ENCODE data around the gene CHST6. TPM values are rescaled to one million over a fixed set of nuclear protein-coding genes. Genes with fewer than 3 reads are reported as not detected.
A peak's percentile ranks its signal among the peaks of the same experiment; 100 is the strongest.
"Not testable (repeated sequence)": the region's sequence is repeated elsewhere in the genome, so short reads cannot be mapped to it uniquely, and the experiment has no call there.

Gene CHST6
- 1 to 10 TPM; 1.8 to 2.9 (median 2.9) TPM for total RNA-seq
- long read RNA-seq, donor 1: 0 reads
- long read RNA-seq, donor 2: 0 reads

DNA sequence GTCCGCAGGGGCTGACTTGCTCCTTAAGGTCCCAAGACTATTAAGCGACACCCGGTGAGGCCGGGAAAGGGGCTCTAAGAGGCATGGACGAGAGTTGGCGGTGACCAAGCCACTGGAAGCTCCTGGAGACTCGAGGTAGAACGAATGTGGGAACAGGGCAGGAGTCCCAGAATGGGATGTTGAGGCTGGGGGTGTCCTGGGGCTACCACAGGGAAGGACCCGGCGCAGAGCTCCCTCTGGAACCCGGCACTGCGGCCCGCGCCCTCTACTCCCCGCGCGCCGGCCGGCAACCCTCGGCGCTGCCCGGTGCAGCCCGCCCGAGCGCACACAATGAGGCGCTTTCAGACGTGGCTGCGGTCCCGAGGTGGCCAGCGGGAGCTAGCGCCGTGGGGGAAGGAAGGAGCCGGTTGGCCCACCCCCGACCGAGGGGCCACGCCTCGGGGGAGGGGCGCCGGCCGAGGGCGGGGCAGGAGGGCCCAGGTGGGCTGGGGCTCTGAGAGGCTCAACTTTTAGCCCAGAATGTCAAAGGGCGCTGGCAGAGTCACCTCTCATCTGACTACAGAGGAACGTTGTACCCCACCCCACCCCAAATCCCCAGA lies at the start of gene CHST6:
Gene CHST6 (minus strand): TSS at position 366 of the 599 bp plus-strand sequence. CDS start 15,613 bp downstream, outside the sequence.
- ATAC-seq (peak; percentile 82), DNase-seq (peak in 2 of 3 donors; percentile 30 to 56)
- TF ChIP-seq, protein P1, sequence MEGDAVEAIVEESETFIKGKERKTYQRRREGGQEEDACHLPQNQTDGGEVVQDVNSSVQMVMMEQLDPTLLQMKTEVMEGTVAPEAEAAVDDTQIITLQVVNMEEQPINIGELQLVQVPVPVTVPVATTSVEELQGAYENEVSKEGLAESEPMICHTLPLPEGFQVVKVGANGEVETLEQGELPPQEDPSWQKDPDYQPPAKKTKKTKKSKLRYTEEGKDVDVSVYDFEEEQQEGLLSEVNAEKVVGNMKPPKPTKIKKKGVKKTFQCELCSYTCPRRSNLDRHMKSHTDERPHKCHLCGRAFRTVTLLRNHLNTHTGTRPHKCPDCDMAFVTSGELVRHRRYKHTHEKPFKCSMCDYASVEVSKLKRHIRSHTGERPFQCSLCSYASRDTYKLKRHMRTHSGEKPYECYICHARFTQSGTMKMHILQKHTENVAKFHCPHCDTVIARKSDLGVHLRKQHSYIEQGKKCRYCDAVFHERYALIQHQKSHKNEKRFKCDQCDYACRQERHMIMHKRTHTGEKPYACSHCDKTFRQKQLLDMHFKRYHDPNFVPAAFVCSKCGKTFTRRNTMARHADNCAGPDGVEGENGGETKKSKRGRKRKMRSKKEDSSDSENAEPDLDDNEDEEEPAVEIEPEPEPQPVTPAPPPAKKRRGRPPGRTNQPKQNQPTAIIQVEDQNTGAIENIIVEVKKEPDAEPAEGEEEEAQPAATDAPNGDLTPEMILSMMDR (IDR thresholded peaks at IDR 0.05): no peak
- H3K4me3 ChIP-seq: no peak within 1 kb of the TSS
- no peaks in the 10 kb centered on the region for H3K36me3 ChIP-seq (ENCODE audit: low read depth)
- H3K9me3 ChIP-seq: no peaks in the 10 kb centered on the region
- peaks cover 11% of the 10 kb centered on the region for H3K4me1 ChIP-seq (ENCODE audit: low read depth)
- intact Hi-C loops (cut with DNase I, micrococcal nuclease): no loop called here

DNA sequence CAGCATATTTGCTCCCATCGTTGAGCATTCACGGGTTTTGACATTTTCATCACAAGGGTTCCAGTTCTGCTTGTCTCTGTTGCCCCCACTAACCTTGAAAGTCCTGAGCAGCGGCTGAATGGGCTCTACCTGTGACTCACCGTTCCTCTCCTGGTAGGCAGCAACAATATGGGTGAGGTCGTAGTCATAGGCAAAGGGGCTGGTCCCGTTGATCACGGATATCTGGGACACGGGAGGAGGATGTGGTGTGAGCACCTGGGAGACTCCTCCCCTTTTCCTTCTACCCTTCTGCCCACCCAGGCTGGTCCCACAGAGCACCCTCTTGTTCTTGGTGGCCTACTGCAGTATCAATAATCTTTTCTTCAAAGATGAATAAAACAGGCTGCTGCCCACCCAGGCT lies 47.2 kb upstream of the CHST6 start:
- DNase-seq; intact Hi-C loops (cut with DNase I, micrococcal nuclease); H3K9me3 ChIP-seq; H3K4me3 ChIP-seq; H3K36me3 ChIP-seq (ENCODE audit: low read depth): not testable (repeated sequence)
- ATAC-seq: peak; percentile 67
- peaks cover 24% of the 10 kb centered on the region for H3K4me1 ChIP-seq (ENCODE audit: low read depth)

DNA sequence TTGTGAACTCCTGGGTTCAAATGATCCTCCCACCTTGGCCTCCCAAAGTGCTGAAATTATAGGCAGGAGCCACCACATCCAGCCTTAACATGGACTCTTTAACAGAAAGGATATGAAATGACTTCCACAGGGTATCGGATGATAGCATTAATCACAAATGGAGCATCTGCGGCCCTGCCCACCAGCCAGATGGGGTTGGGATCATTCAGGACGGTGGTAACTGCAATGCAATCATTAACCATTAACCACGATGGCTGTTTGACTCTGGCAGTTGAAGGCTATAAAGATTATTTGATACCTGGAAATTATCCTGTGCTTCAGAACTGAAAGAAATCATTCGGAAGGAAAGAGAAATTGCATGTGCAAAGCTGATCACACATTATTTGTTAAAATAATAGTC lies 46.0 kb upstream of the CHST6 start:
- intact Hi-C loops (cut with DNase I, micrococcal nuclease): no loop called here
- Histone ChIP-seq H3K4me3 (no peak overlapping the region), H3K4me1 (ENCODE audit: low read depth) (peaks cover 26% of the 10 kb centered on the region), H3K9me3 (no peaks in the 10 kb centered on the region), H3K36me3 (ENCODE audit: low read depth) (no peaks in the 10 kb centered on the region)
- peak; percentile 87 for ATAC-seq
- DNase-seq: peak; percentile 70 to 79 (median 71)
- TF ChIP-seq, protein P1 (IDR thresholded peaks at IDR 0.05): no peak

DNA sequence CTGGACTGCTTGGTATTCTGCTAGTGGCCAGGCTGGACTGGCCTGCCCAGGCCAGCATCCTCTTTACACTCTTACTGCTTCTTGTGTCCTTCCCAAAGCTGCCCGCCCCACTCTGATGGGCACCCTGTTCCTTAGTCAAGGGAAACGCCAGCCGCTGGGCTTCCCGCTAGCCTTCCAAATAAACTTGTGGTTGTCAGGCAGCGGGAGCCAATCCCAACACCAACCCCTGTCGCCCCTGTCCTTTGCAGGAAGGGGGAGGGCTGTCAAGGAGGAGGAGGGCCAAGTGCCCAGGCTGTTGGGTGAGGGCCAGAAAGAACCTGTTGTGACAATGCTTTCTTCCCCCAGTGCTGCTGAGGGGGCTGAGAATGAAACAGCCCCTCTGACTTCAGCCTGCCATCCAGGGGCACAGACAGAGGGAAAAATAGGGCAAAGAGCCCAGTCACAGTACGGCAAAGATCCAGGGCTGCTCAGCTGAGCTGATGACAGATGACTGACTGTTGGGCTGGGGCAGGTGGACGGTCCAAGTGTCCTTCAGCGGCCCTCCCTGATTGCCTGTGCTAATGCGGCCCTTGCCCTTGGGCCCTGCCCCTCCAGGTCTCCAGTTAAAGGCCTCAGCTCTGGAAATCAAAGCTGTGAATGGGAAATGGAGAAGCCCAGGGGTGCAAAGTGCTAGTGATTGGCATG lies 43.8 kb upstream of the CHST6 start:
- ATAC-seq; H3K9me3 ChIP-seq; intact Hi-C loops (cut with DNase I, micrococcal nuclease); H3K4me3 ChIP-seq; DNase-seq; H3K36me3 ChIP-seq (ENCODE audit: low read depth): not testable (repeated sequence)
- peaks cover 25% of the 10 kb centered on the region for H3K4me1 ChIP-seq (ENCODE audit: low read depth)

DNA sequence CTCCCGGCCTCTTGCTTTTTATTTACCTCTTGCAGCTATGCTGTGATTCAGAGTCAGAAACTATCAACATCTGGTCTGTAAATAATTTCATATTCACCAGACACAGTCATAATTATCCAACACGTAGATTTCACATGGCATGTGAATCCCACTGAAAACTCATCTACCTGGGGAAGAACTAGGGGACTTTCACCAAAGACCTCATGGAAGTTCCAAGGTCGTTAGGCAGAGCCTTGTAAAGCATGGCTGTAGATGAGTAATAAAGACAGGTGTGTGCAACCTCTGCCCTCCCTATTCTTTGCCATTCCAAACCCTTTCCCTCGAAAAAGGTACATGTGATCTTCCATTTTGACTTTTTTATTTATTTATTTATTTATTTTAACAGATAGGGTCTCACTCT lies 42.5 kb upstream of the CHST6 start:
- peaks cover 16% of the 10 kb centered on the region for H3K4me1 ChIP-seq (ENCODE audit: low read depth)
- ATAC-seq (peak; percentile 39), DNase-seq (no peak)
- TF ChIP-seq, protein P1 (IDR thresholded peaks at IDR 0.05): no peak
- no peaks in the 10 kb centered on the region for H3K36me3 ChIP-seq (ENCODE audit: low read depth)
- intact Hi-C loops (cut with DNase I, micrococcal nuclease): no loop called here
- no peak overlapping the region for H3K4me3 ChIP-seq
- H3K9me3 ChIP-seq: no peaks in the 10 kb centered on the region

DNA sequence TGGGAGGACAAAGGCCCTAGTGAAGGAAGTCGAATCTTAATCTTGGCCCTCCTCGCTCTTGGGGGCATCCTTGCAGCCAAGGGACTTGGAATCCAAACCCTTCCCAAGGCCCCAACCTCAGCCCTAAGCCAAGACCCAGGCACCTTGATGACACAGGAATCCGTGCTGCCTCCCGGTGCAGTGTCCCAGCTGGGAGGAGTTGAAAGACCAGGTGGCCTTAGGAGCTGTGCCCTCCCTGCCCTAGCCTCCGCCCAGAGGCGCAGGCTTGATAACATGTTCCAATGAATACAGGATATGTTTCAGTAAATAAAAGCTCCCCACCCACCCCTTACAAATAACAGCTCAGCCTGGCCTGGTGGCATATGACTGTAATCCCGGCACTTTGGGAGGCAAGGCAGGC lies 40.7 kb upstream of the CHST6 start, which contains the start of gene CHST5:
Gene CHST5 (minus strand): TSS at position 208 of the 400 bp plus-strand sequence. CDS start 5,724 bp downstream, outside the sequence.
- DNase-seq (peak; percentile 83 to 88 (median 86)), ATAC-seq (peak; percentile 91)
- intact Hi-C loops (cut with DNase I, micrococcal nuclease): no loop called here
- no peaks in the 10 kb centered on the region for H3K9me3 ChIP-seq
- peak within 1 kb of the TSS; percentile 19 for H3K4me3 ChIP-seq
- TF ChIP-seq, protein P1 (IDR thresholded peaks at IDR 0.05): no peak
- peaks cover 10% of the 10 kb centered on the region for H3K4me1 ChIP-seq (ENCODE audit: low read depth)
- H3K36me3 ChIP-seq (ENCODE audit: low read depth): no peaks in the 10 kb centered on the region
